Measurements from ENCODE around the gene USB1.

DNA sequence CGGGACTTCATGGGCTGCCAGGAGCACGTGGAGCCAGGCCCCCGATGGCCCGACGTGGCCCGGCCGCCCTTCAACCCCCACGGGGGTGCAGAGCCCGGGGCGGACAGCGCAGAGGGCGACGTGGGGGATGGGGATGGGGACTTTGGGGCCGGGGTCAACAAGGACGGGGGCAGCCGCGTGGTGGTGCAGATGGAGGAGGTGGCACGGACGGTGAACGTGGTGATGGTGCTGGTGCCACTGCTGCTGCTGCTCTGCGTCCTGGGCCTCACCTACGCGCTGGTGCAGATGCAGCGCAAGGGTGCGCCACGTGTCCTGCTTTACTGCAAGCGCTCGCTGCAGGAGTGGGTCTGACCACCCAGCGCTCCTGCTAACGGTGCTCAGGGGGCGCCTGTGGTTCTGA lies 43.9 kb downstream of the USB1 start:
- TF ChIP-seq, protein P1, sequence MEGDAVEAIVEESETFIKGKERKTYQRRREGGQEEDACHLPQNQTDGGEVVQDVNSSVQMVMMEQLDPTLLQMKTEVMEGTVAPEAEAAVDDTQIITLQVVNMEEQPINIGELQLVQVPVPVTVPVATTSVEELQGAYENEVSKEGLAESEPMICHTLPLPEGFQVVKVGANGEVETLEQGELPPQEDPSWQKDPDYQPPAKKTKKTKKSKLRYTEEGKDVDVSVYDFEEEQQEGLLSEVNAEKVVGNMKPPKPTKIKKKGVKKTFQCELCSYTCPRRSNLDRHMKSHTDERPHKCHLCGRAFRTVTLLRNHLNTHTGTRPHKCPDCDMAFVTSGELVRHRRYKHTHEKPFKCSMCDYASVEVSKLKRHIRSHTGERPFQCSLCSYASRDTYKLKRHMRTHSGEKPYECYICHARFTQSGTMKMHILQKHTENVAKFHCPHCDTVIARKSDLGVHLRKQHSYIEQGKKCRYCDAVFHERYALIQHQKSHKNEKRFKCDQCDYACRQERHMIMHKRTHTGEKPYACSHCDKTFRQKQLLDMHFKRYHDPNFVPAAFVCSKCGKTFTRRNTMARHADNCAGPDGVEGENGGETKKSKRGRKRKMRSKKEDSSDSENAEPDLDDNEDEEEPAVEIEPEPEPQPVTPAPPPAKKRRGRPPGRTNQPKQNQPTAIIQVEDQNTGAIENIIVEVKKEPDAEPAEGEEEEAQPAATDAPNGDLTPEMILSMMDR (IDR thresholded peaks at IDR 0.05) = no peak
- TF ChIP-seq POLR2A (IDR thresholded peaks at IDR 0.05) = no peak

All from thyroid gland (tissue), 4 donors.